Neural cell (in vitro differentiated cells): ENCODE results near the gene GRIK3. TPM values are rescaled to one million over a fixed set of nuclear protein-coding genes. Genes with fewer than 3 reads are reported as not detected.
A peak's percentile ranks its signal among the peaks of the same experiment; 100 is the strongest.

Experiments
- H2AFZ ChIP-seq: fragments of 200-600, 300-800 bp; sonication (generic), shearing (Covaris generic); 2 replicates; pipeline ENCODE4 v1.6.0; 2014; ENCODE audit warnings: low read depth, mild to moderate bottlenecking, antibody characterized with exemption, low read length, moderate library complexity
- H3F3A ChIP-seq: fragments of 200-600 bp; shearing (Covaris generic); 2 replicates; pipeline ENCODE4 v1.6.1; 2016; ENCODE audit warnings: mild to moderate bottlenecking, moderate library complexity, mixed read lengths, antibody characterized with exemption, low read length; ENCODE audit not compliant: insufficient read depth, poor library complexity, severe bottlenecking
- H3K27ac ChIP-seq: fragments of 200-600, 300-800 bp; sonication (generic), shearing (Covaris generic); 2 replicates; pipeline ENCODE4 v1.5.1; 2014; ENCODE audit warnings: mild to moderate bottlenecking, low read length, moderate library complexity
- H3K27me3 ChIP-seq: fragments of 300-800, 200-600 bp; sonication (generic), shearing (Covaris generic); 2 replicates; pipeline ENCODE4 v1.6.0; 2014; ENCODE audit warnings: mild to moderate bottlenecking, low read depth, low read length, moderate library complexity; ENCODE audit not compliant: insufficient read depth
- H3K36me3 ChIP-seq: fragments of 300-800, 200-600 bp; sonication (generic), shearing (Covaris generic); 2 replicates; pipeline ENCODE4 v1.5.1; 2014; ENCODE audit warnings: mild to moderate bottlenecking, antibody characterized with exemption, low read length, moderate library complexity; ENCODE audit not compliant: insufficient read depth
- H3K4me2 ChIP-seq: fragments of 300-800, 200-600 bp; sonication (generic), shearing (Covaris generic); 2 replicates; pipeline ENCODE4 v1.6.0; 2014; ENCODE audit warnings: mild to moderate bottlenecking, low read length
- H3K4me3 ChIP-seq: fragments of 300-800, 200-600 bp; sonication (generic), shearing (Covaris generic); 2 replicates; pipeline ENCODE4 v1.5.1; 2014; ENCODE audit warnings: mild to moderate bottlenecking, low read length, moderate library complexity
- H3K79me2 ChIP-seq: fragments of 200-600 bp; shearing (Covaris generic); replicated peaks from 2 replicates; pipeline ENCODE4 v1.6.0; 2014; ENCODE audit warnings: mild to moderate bottlenecking, low read length, moderate library complexity; ENCODE audit not compliant: insufficient read depth
- H3K9ac ChIP-seq: fragments of 300-800, 200-600 bp; sonication (generic), shearing (Covaris generic); 2 replicates; pipeline ENCODE4 v1.6.1; 2016; ENCODE audit warnings: mild to moderate bottlenecking, low read length, mixed read lengths
- H3K9me2 ChIP-seq: fragments of 200-600 bp; shearing (Covaris generic); 2 replicates; pipeline ENCODE4 v1.6.1; 2016; ENCODE audit warnings: mild to moderate bottlenecking, low read length, mixed read lengths; ENCODE audit not compliant: insufficient read depth
- H3K9me3 ChIP-seq: fragments of 200-600, 300-800 bp; sonication (generic), shearing (Covaris generic); 2 replicates; pipeline ENCODE4 v1.6.1; 2016; ENCODE audit warnings: mild to moderate bottlenecking, mixed run types, low read length, moderate library complexity, mixed read lengths
- H4K20me1 ChIP-seq: fragments of 200-600 bp; shearing (Covaris generic); 2 replicates; pipeline ENCODE4 v1.6.1; 2016; ENCODE audit warnings: mild to moderate bottlenecking, mixed run types; ENCODE audit not compliant: insufficient read depth
- CTCF ChIP-seq: fragments of 450-650 bp; IDR thresholded peaks from 2 replicates; pipeline ENCODE4 v1.5.1; 2014; ENCODE audit warnings: antibody characterized with exemption, mild to moderate bottlenecking, moderate library complexity; ENCODE audit not compliant: poor library complexity, severe bottlenecking
- EP300 ChIP-seq: fragments of 450-650 bp; conservative IDR thresholded peaks from 2 replicates; pipeline ENCODE4 v1.6.1; 2014; ENCODE audit warnings: antibody characterized with exemption, mild to moderate bottlenecking, moderate library complexity; ENCODE audit not compliant: poor library complexity, severe bottlenecking
- EZH2 ChIP-seq: fragments of 200-600, 300-800 bp; shearing (Covaris generic), sonication (generic); IDR thresholded peaks from 2 replicates; pipeline ENCODE4 v1.6.1; 2014; ENCODE audit warnings: antibody characterized with exemption, low read length, borderline replicate concordance, mild to moderate bottlenecking; ENCODE audit not compliant: insufficient read depth, poor library complexity, severe bottlenecking
- MXI1 ChIP-seq: fragments of 450-650 bp; conservative IDR thresholded peaks from 2 replicates; pipeline ENCODE4 v1.6.1; 2014; ENCODE audit warnings: antibody characterized with exemption, mild to moderate bottlenecking; ENCODE audit not compliant: poor library complexity, severe bottlenecking
- POLR2AphosphoS5 ChIP-seq: IDR thresholded peaks from 2 replicates; pipeline ENCODE4 v1.6.1; 2012
- RAD21 ChIP-seq: fragments of 450-650 bp; conservative IDR thresholded peaks from 2 replicates; pipeline ENCODE4 v1.6.1; 2014; ENCODE audit warnings: antibody characterized with exemption, mild to moderate bottlenecking, moderate library complexity
- REST ChIP-seq: IDR thresholded peaks from 2 replicates; pipeline ENCODE4 v1.6.1; 2012; ENCODE audit warnings: borderline replicate concordance
- SMC3 ChIP-seq: fragments of 450-650 bp; conservative IDR thresholded peaks from 2 replicates; pipeline ENCODE4 v1.6.1; 2014; ENCODE audit warnings: antibody characterized with exemption, mild to moderate bottlenecking, moderate library complexity; ENCODE audit not compliant: poor library complexity
- TAF1 ChIP-seq: IDR thresholded peaks from 2 replicates; pipeline ENCODE4 v1.6.1; 2012; ENCODE audit warnings: low read depth
- polyA plus RNA-seq: library from polyadenylated mRNA; depleted of rRNA; stranded (reverse); fragments of >200 nt; gene quantifications from 2 replicates; pipeline ENCODE4 v1.2.3, GENCODE V29; 2014

GRIK3 gene
- polyA plus RNA-seq, 1 donor from 2014 or later, result 5.0 TPM

- Histone ChIP-seq H3K4me2 (no peak overlapping the region), H3K27me3 (no peaks in the 10 kb centered on the region), H3F3A (no peaks in the 10 kb centered on the region), H3K79me2 (no peaks in the 10 kb centered on the region), H4K20me1 (no peaks in the 10 kb centered on the region), H3K27ac (peak overlapping the region; percentile 39), H3K9me2 (no peaks in the 10 kb centered on the region), H2AFZ (peak overlapping the region; percentile 19), H3K9me3 (no peaks in the 10 kb centered on the region), H3K4me3 (peak overlapping the region; percentile 13), H3K36me3 (no peaks in the 10 kb centered on the region), H3K9ac (peak overlapping the region; percentile 12)
- no peak for TF ChIP-seq EZH2
- no peak for TF ChIP-seq MXI1
- TF ChIP-seq EP300, result no peak
- TF ChIP-seq RAD21, result no peak
- no peak for TF ChIP-seq CTCF
- no peak for TF ChIP-seq TAF1
- TF ChIP-seq POLR2AphosphoS5, result no peak
- TF ChIP-seq SMC3, result no peak
- TF ChIP-seq REST, result no peak
Measured at GRCh38 chr1:36814083-36814482, 220.2 kb downstream of the GRIK3 start.

DNA sequence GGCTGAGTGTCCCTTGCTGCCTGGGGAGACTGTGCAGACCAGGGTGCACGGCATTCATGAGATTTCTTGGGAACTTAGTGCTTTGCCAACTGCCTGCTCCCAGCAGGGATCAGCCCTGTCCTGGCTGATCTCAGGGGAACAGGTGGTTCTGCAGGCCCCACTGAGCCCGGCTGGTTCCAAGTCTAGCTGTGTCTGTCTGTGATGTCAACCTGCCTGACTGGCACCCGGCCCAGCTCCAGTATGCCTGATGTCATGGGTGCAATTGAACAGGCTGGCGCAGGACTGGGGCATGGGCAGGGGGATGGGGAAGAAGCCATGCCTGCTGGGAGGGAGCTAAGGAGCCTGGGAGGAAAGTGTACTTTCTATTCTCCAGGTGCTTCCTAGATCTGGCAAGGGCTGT lies 227.1 kb downstream of the GRIK3 start:
- TF ChIP-seq POLR2AphosphoS5 (no peak), CTCF (no peak), EZH2 (no peak), EP300 (no peak), SMC3 (no peak), TAF1 (no peak), RAD21 (no peak), REST (no peak), MXI1 (no peak)
- Histone ChIP-seq H3K4me2 (no peak overlapping the region), H3K27me3 (no peaks in the 10 kb centered on the region), H3K9me2 (no peaks in the 10 kb centered on the region), H3K27ac (no peak overlapping the region), H3K79me2 (no peaks in the 10 kb centered on the region), H4K20me1 (no peaks in the 10 kb centered on the region), H3K9ac (no peak overlapping the region), H3K9me3 (no peaks in the 10 kb centered on the region), H2AFZ (no peak overlapping the region), H3K4me3 (no peak overlapping the region), H3F3A (no peaks in the 10 kb centered on the region), H3K36me3 (no peaks in the 10 kb centered on the region)
